ENCODE results near the gene RIC8B.
"Not testable (repeated sequence)": the region's sequence is repeated elsewhere in the genome, so short reads cannot be mapped to it uniquely, and the experiment has no call there.

The RIC8B gene

GRCh38 chr12:106903241-106903945 lies 128.9 kb downstream of the RIC8B start:
- peak; percentile 74 for DNase-seq (ENCODE audit: low spot score)

- DNase-seq (ENCODE audit: low spot score): no peak
Observed at GRCh38 chr12:106906715-106907114, 132.2 kb downstream of the RIC8B start.

- DNase-seq (ENCODE audit: low spot score): no peak
Observed at GRCh38 chr12:106907411-106907810, 132.9 kb downstream of the RIC8B start.

GRCh38 chr12:106907846-106908245 lies 133.4 kb downstream of the RIC8B start:
- DNase-seq (ENCODE audit: low spot score): no peak

GRCh38 chr12:106908561-106908960 lies 134.1 kb downstream of the RIC8B start:
- DNase-seq (ENCODE audit: low spot score): no peak

GRCh38 chr12:106910202-106910601 lies 135.7 kb downstream of the RIC8B start:
- DNase-seq (ENCODE audit: low spot score): no peak

- DNase-seq (ENCODE audit: low spot score): no peak
Observed at GRCh38 chr12:106911581-106911980, 137.1 kb downstream of the RIC8B start.

GRCh38 chr12:106913456-106913855 lies 139.0 kb downstream of the RIC8B start:
- DNase-seq (ENCODE audit: low spot score): no peak

GRCh38 chr12:106914796-106915634 lies 140.5 kb downstream of the RIC8B start:
- DNase-seq (ENCODE audit: low spot score): peak; percentile 1

- DNase-seq (ENCODE audit: low spot score): no peak
Observed at GRCh38 chr12:106915635-106916026, 141.1 kb downstream of the RIC8B start.

- DNase-seq (ENCODE audit: low spot score): no peak
Observed at GRCh38 chr12:106917503-106917902, 143.0 kb downstream of the RIC8B start.

- DNase-seq (ENCODE audit: low spot score): no peak
Observed at GRCh38 chr12:106918746-106919145, 144.3 kb downstream of the RIC8B start.

GRCh38 chr12:106919910-106920544 lies 145.5 kb downstream of the RIC8B start:
- peak; percentile 57 for DNase-seq (ENCODE audit: low spot score)

GRCh38 chr12:106921976-106922375 lies 147.5 kb downstream of the RIC8B start:
- not testable (repeated sequence) for DNase-seq (ENCODE audit: low spot score)

- DNase-seq (ENCODE audit: low spot score): not testable (repeated sequence)
Observed at GRCh38 chr12:106923594-106923993, 149.1 kb downstream of the RIC8B start.

GRCh38 chr12:106924268-106924861 lies 149.9 kb downstream of the RIC8B start:
- no peak for DNase-seq (ENCODE audit: low spot score)

GRCh38 chr12:106926657-106927056 lies 152.2 kb downstream of the RIC8B start:
- DNase-seq (ENCODE audit: low spot score): no peak

- DNase-seq (ENCODE audit: low spot score): no peak
Observed at GRCh38 chr12:106934277-106934676, 159.8 kb downstream of the RIC8B start.
